GM18861 (cell line): ENCODE data around the gene NEK9.
"Not testable (repeated sequence)": the region's sequence is repeated elsewhere in the genome, so short reads cannot be mapped to it uniquely, and the experiment has no call there.

Experiments used
- ATAC-seq: cut with Tn5 transposase; IDR thresholded peaks from one replicate; pipeline ENCODE4 v1.9.1; 2021; ENCODE audit not compliant: unreplicated experiment

NEK9 gene

GRCh38 chr14:75126679-75127473 lies at the start of gene NEK9:
Gene NEK9, minus strand, starts transcription at chr14:75127048. Its CDS starts 127 bp downstream, at chr14:75126921.
- peak; percentile 55 for ATAC-seq

GRCh38 chr14:75176142-75176820 lies 49.4 kb upstream of the NEK9 start, which contains the start of gene TMED10:
Gene TMED10, minus strand, starts transcription at chr14:75176612. Its CDS starts 33 bp downstream, at chr14:75176579.
- ATAC-seq = peak; percentile 54

GRCh38 chr14:75175677-75176141 lies 48.9 kb upstream of the NEK9 start:
- peak; percentile 1 for ATAC-seq

- ATAC-seq = no peak
Measured at GRCh38 chr14:75174066-75174465, 47.2 kb upstream of the NEK9 start.

GRCh38 chr14:75170772-75171171 lies 43.9 kb upstream of the NEK9 start:
- ATAC-seq = no peak

GRCh38 chr14:75168586-75169335 lies 41.9 kb upstream of the NEK9 start:
- no peak for ATAC-seq

GRCh38 chr14:75167325-75167724 lies 40.5 kb upstream of the NEK9 start:
- no peak for ATAC-seq

GRCh38 chr14:75165586-75166391 lies 38.9 kb upstream of the NEK9 start:
- ATAC-seq = no peak

- no peak for ATAC-seq
Measured at GRCh38 chr14:75164809-75165208, 38.0 kb upstream of the NEK9 start.

- ATAC-seq = no peak
Measured at GRCh38 chr14:75163677-75164076, 36.8 kb upstream of the NEK9 start.

- ATAC-seq = no peak
Measured at GRCh38 chr14:75162631-75163030, 35.8 kb upstream of the NEK9 start.

GRCh38 chr14:75158843-75159614 lies 32.2 kb upstream of the NEK9 start:
- ATAC-seq = no peak

- ATAC-seq = no peak
Measured at GRCh38 chr14:75156901-75157300, 30.1 kb upstream of the NEK9 start.

GRCh38 chr14:75156111-75156510 lies 29.3 kb upstream of the NEK9 start:
- ATAC-seq = no peak

GRCh38 chr14:75155169-75155568 lies 28.3 kb upstream of the NEK9 start:
- ATAC-seq = no peak

GRCh38 chr14:75153295-75153694 lies 26.4 kb upstream of the NEK9 start:
- ATAC-seq = no peak

- no peak for ATAC-seq
Measured at GRCh38 chr14:75151851-75152250, 25.0 kb upstream of the NEK9 start.

- ATAC-seq = not testable (repeated sequence)
Measured at GRCh38 chr14:75150637-75151036, 23.8 kb upstream of the NEK9 start.

GRCh38 chr14:75150150-75150549 lies 23.3 kb upstream of the NEK9 start:
- no peak for ATAC-seq
